ENCODE measurements around the gene NRBF2.
"Not testable (repeated sequence)": the region's sequence is repeated elsewhere in the genome, so short reads cannot be mapped to it uniquely, and the experiment has no call there.

- TF ChIP-seq CTCF (IDR thresholded peaks at IDR 0.05; ENCODE audit: insufficient read depth, low read length); POLR2AphosphoS5 (IDR thresholded peaks at IDR 0.05; ENCODE audit: low read depth): not testable (repeated sequence)
Measured at GRCh38 chr10:63102279-63102883, 30.7 kb upstream of the NRBF2 start.

Data from HL-60 (cell line).